Natural killer cell (primary cell): ENCODE measurements around the gene PLGLB2. TPM values are rescaled to one million over a fixed set of nuclear protein-coding genes. Genes with fewer than 3 reads are reported as not detected.
"Not testable (repeated sequence)": the region's sequence is repeated elsewhere in the genome, so short reads cannot be mapped to it uniquely, and the experiment has no call there.

Experiments
- ATAC-seq, 3 donors: fragments of 150-1000 bp in 2 of 3; fragments of 200-7000 bp in 1 of 3; cut with Tn5 transposase; 1 replicate in 1 of 3; 2 replicates in 2 of 3; pipeline ENCODE4 v1.10.0; 2021; ENCODE audit warnings: mild to moderate bottlenecking in 2 of 3, moderate library complexity in 2 of 3
- DNase-seq, 2 donors: peaks; one replicate each; pipeline versions ENCODE4 v3.0.0 to v3.0.0-alpha.2; 2013 to 2021; ENCODE audit warnings: mixed read lengths in 1 of 2
- H3K27ac ChIP-seq: one replicate; pipeline ENCODE4 v1.5.1; 2013; ENCODE audit warnings: mild to moderate bottlenecking, low read length
- H3K27me3 ChIP-seq: one replicate; pipeline ENCODE4 v1.6.1; 2013; ENCODE audit warnings: low read length; ENCODE audit not compliant: control insufficient read depth, insufficient read depth
- H3K36me3 ChIP-seq: one replicate; pipeline ENCODE4 v1.6.1; 2013; ENCODE audit warnings: low read length; ENCODE audit not compliant: control insufficient read depth, insufficient read depth
- H3K4me1 ChIP-seq: one replicate; pipeline ENCODE4 v1.6.1; 2013; ENCODE audit warnings: low read length; ENCODE audit not compliant: control insufficient read depth, insufficient read depth
- H3K4me3 ChIP-seq: one replicate; pipeline ENCODE4 v1.5.1; 2013; ENCODE audit warnings: low read length
- H3K9me3 ChIP-seq: one replicate; pipeline ENCODE4 v1.6.1; 2013; ENCODE audit warnings: low read length; ENCODE audit not compliant: control insufficient read depth, insufficient read depth
- H3K27ac Mint-ChIP-seq, 2 donors: one replicate each; pipeline ENCODE4 v1.8.0; 2022; ENCODE audit warnings: mild to moderate bottlenecking in 2 of 2, mixed read lengths in 2 of 2, moderate library complexity in 1 of 2
- H3K27me3 Mint-ChIP-seq, 2 donors: one replicate each; pipeline ENCODE4 v1.8.0; 2022; ENCODE audit warnings: low read depth in 2 of 2, mixed read lengths in 2 of 2
- H3K36me3 Mint-ChIP-seq: one replicate; pipeline ENCODE4 v1.8.0; 2022; ENCODE audit warnings: mixed read lengths
- H3K4me1 Mint-ChIP-seq, 2 donors: one replicate each; pipeline ENCODE4 v1.8.0; 2022; ENCODE audit warnings: mixed read lengths in 2 of 2
- H3K4me3 Mint-ChIP-seq: one replicate; pipeline ENCODE4 v1.8.0; 2022; ENCODE audit warnings: mild to moderate bottlenecking, moderate library complexity, mixed read lengths
- H3K9me3 Mint-ChIP-seq, 2 donors: one replicate each; pipeline ENCODE4 v1.8.0; 2022; ENCODE audit warnings: mixed read lengths in 2 of 2
- WGBS: methylation state at CpG from one replicate; pipeline ENCODE4 v1.1.7; 2013; ENCODE audit warnings: missing lambda C conversion rate; ENCODE audit not compliant: insufficient coverage; 5-methylcytosine and 5-hydroxymethylcytosine counted together
- intact Hi-C: fragments of 100-400 bp; cut with micrococcal nuclease; formaldehyde crosslinking; loops from one replicate; pipeline ENCODE4 v1.14.2; 2022
- total RNA-seq, 4 donors: library from RNA; stranded (reverse); fragments of 120-200 nt in 1 of 4; gene quantifications; one replicate each; pipeline versions ENCODE4 v1.2.3 to v1.2.4, GENCODE V29; 2013 to 2022

Gene PLGLB2
- 1 to 10 TPM; 3.1 to 4.1 (median 3.5) TPM for total RNA-seq
- total RNA-seq (2013), result 1.1 TPM

- H3K4me1 ChIP-seq, H3K4me3 ChIP-seq, H3K9me3 Mint-ChIP-seq, H3K36me3 Mint-ChIP-seq, H3K4me1 Mint-ChIP-seq, H3K27me3 Mint-ChIP-seq, H3K27ac Mint-ChIP-seq, ATAC-seq, H3K36me3 ChIP-seq, intact Hi-C loops, H3K27ac ChIP-seq, H3K9me3 ChIP-seq, DNase-seq, H3K4me3 Mint-ChIP-seq, H3K27me3 ChIP-seq: not testable (repeated sequence)
- no CpG with 5 or more reads among the region's 3 CpGs for WGBS
Measured at GRCh38 chr2:87747791-87748190, at the start of gene PLGLB2. TSS of gene PLGLB2 (plus strand) at chr2:87748087. CDS start at chr2:87748154, 67 bp downstream.

- H3K4me1 ChIP-seq, H3K27ac ChIP-seq, H3K36me3 ChIP-seq, H3K4me3 Mint-ChIP-seq, ATAC-seq, H3K4me3 ChIP-seq, H3K9me3 Mint-ChIP-seq, H3K9me3 ChIP-seq, intact Hi-C loops, DNase-seq, H3K27me3 Mint-ChIP-seq, H3K27me3 ChIP-seq, H3K36me3 Mint-ChIP-seq, H3K4me1 Mint-ChIP-seq, H3K27ac Mint-ChIP-seq: not testable (repeated sequence)
- WGBS, result 33% methylated on average over 1 of the region's 4 CpGs
Measured at GRCh38 chr2:87704572-87705323, 43.1 kb upstream of the PLGLB2 start.

- H3K4me1 Mint-ChIP-seq, H3K27ac ChIP-seq, H3K27me3 ChIP-seq, H3K36me3 ChIP-seq, H3K9me3 ChIP-seq, H3K27me3 Mint-ChIP-seq, H3K36me3 Mint-ChIP-seq, DNase-seq, H3K27ac Mint-ChIP-seq, H3K4me1 ChIP-seq, H3K4me3 ChIP-seq, ATAC-seq, H3K4me3 Mint-ChIP-seq, intact Hi-C loops, H3K9me3 Mint-ChIP-seq: not testable (repeated sequence)
- WGBS, result no CpG with 5 or more reads among the region's 2 CpGs
Measured at GRCh38 chr2:87708368-87708767, 39.5 kb upstream of the PLGLB2 start.

- intact Hi-C loops, result not testable (repeated sequence)
Measured at GRCh38 chr2:87727940-87728599, 19.8 kb upstream of the PLGLB2 start.

GRCh38 chr2:87740928-87741327 lies 7.0 kb upstream of the PLGLB2 start:
- H3K36me3 Mint-ChIP-seq, H3K27ac Mint-ChIP-seq, H3K27ac ChIP-seq, intact Hi-C loops, H3K36me3 ChIP-seq, H3K9me3 ChIP-seq, H3K27me3 Mint-ChIP-seq, H3K4me3 ChIP-seq, H3K9me3 Mint-ChIP-seq, H3K27me3 ChIP-seq, H3K4me1 ChIP-seq, H3K4me1 Mint-ChIP-seq, ATAC-seq, DNase-seq, H3K4me3 Mint-ChIP-seq: not testable (repeated sequence)

More at GRCh38 chr2:87727940-87728599, 19.8 kb upstream of the PLGLB2 start:
- H3K4me3 Mint-ChIP-seq, H3K27ac ChIP-seq, H3K27me3 ChIP-seq, H3K36me3 Mint-ChIP-seq, H3K4me3 ChIP-seq, DNase-seq, H3K27me3 Mint-ChIP-seq, H3K4me1 ChIP-seq, H3K4me1 Mint-ChIP-seq, H3K27ac Mint-ChIP-seq, H3K9me3 ChIP-seq, H3K9me3 Mint-ChIP-seq, H3K36me3 ChIP-seq: not testable (repeated sequence)
- peak in 1 of 3 donors; percentile 45 for ATAC-seq
- no CpG with 5 or more reads among the region's 8 CpGs for WGBS

- H3K27me3 Mint-ChIP-seq, H3K4me3 Mint-ChIP-seq, intact Hi-C loops: not testable (repeated sequence)
Measured at GRCh38 chr2:87742393-87743108, 5.3 kb upstream of the PLGLB2 start.

GRCh38 chr2:87743638-87744037 lies 4.2 kb upstream of the PLGLB2 start:
- H3K4me3 ChIP-seq, H3K27ac ChIP-seq, H3K36me3 ChIP-seq, intact Hi-C loops, ATAC-seq, DNase-seq, H3K9me3 ChIP-seq, H3K4me1 Mint-ChIP-seq, H3K4me3 Mint-ChIP-seq, H3K27ac Mint-ChIP-seq, H3K27me3 Mint-ChIP-seq, H3K27me3 ChIP-seq, H3K9me3 Mint-ChIP-seq, H3K36me3 Mint-ChIP-seq, H3K4me1 ChIP-seq: not testable (repeated sequence)
- WGBS, result no CpG with 5 or more reads among the region's 5 CpGs

More at GRCh38 chr2:87742393-87743108, 5.3 kb upstream of the PLGLB2 start:
- not testable (repeated sequence) for H3K27ac Mint-ChIP-seq, H3K27me3 ChIP-seq, H3K36me3 ChIP-seq, H3K4me3 ChIP-seq, ATAC-seq, H3K4me1 ChIP-seq, H3K9me3 Mint-ChIP-seq, H3K9me3 ChIP-seq, H3K27ac ChIP-seq, H3K4me1 Mint-ChIP-seq, DNase-seq, H3K36me3 Mint-ChIP-seq
- no CpG with 5 or more reads among the region's 3 CpGs for WGBS
